Uterus (tissue), 2 donors: ENCODE results near the gene FAM3B.

ENCODE experiments used
- CTCF ChIP-seq, 4 experiments: fragments of 200-600 bp in 2 of 4; fragments of 450-650 bp in 2 of 4; sonication (generic) in 2 of 4; IDR thresholded peaks; one replicate each; pipeline ENCODE4 v1.5.1; 2016 to 2019; ENCODE audit warnings: antibody characterized with exemption in 4 of 4, mild to moderate bottlenecking in 2 of 4, moderate library complexity in 1 of 4
- POLR2A ChIP-seq, 2 donors: fragments of 450-650 bp; IDR thresholded peaks; one replicate each; pipeline ENCODE4 v1.6.1; 2016; ENCODE audit warnings: antibody characterized with exemption in 2 of 2, mild to moderate bottlenecking in 1 of 2, moderate library complexity in 1 of 2

- TF ChIP-seq CTCF (IDR thresholded peaks at IDR 0.05) (no peak), POLR2A (IDR thresholded peaks at IDR 0.05) (no peak)
Observed at GRCh38 chr21:41304068-41304720, 12.4 kb upstream of the FAM3B start.
